Measurements from ENCODE around the gene ROBO1.
"Not testable (repeated sequence)": the region's sequence is repeated elsewhere in the genome, so short reads cannot be mapped to it uniquely, and the experiment has no call there.

ROBO1 gene

DNA sequence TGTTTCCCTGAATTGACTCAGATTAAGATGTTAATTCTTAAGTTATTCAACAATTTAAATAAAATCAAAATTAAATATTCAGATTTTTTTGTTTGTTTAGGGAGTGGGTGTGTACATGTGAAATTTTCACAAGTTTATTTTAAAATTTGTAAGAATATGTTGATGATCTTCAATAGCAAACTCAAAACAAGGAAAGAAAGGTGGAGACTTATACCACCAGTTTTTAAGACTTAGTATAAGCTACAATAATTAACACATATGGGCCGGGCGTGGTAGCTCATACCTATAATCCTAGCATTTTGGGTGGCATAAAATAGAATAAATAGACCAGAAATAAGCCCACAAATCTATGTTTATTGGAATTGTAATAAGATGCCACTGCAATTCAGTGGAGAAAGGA is 1084.5 kb downstream of the ROBO1 start:
- DNase-seq (ENCODE audit: low read depth): no peak

DNA sequence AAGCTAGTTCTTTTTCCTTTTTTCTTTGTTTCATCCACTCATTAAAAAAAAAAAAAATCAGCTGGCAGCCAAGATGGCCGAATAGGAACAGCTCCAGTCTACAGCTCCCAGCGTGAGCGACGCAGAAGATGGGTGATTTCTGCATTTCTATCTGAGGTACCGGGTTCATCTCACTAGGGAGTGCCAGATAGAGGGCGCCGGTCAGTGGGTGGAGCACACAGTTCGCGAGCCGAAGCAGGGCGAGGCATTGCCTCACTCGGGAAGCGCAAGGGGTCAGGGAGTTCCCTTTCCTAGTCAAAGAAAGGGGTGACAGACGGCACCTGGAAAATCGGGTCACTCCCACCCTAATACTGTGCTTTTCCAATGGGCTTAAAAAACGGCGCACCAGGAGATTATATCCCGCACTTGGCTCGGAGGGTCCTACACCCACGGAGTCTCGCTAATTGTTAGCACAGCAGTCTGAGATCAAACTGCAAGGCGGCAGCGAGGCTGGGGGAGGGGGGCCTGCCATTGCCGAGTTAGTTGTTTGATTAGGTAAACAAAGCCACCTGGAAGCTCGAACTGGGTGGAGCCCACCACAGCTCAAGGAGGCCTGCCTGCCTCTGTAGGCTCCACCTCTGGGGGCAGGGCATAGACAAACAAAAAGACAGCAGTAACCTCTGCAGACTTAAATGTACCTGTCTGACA is 1092.5 kb downstream of the ROBO1 start:
- DNase-seq (ENCODE audit: low read depth): not testable (repeated sequence)

DNA sequence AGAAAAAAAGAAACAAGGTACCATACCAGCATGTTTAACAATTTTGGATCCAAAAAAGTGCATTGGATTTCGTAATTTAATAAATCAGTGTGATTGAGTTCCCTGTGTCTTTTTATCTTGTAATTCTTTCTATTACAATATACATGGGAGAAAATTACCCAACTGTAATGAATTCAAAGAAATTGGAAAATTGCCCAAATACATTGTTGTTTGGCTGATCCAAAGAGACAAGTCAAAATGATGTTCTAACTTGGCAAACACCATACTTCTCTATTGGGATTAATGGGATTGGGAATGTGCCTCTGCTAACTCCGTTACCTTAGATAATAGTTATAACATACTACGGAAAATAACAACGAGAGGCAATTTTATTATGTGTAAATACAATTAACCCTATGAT is 1097.1 kb downstream of the ROBO1 start:
- no peak for DNase-seq (ENCODE audit: low read depth)

DNA sequence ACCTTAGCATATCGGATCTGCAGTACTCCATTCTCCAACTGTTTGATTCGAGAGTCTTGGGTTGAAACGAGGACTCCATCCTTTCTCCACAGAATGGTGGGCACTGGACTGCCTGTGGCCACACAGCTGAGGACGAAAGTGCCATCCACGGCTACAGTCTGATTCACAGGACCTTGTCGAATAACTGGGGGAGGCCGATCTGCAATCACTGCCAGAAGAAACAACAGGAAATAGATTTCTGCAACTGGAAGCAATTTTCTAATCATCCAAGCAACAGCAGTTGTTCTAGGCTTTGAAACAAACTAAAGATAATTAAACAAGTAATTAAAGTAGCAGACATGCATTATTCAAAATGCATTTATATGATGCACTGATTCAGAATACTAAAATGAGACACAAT is 1097.7 kb downstream of the ROBO1 start:
- DNase-seq (ENCODE audit: low read depth): no peak

DNA sequence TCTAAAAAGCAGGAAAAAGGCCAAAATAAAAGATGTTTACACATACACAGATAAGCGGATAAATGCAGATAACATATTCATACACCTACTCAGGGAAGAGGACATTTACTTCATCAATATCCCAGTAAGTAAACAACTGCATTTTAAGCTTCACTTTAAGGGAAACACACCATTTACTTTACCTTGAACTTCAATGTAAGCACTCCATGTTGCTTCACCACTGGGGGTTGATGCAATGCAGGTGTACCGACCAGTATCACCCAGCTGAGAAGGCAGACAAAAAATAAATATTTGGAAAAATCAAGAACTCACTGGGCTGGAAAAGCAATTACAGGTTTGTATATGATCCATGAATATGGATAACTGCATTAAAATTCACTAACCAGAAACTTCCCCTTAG is 1099.5 kb downstream of the ROBO1 start:
- no peak for DNase-seq (ENCODE audit: low read depth)

DNA sequence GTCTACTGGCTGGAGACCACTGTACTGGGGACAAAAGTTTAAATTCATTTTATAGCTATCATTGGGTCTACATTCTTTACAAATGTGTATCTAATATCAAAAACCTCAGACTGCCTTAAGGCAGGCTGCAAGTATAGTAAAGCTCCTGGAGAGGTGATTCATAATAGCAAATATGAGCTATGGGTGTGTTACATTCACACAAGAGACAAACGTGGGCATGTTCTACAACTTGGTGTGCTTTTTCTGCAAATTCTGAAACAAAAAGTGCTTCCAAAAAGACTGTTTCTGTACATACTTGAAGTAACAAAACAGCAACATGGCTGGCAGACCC is 1101.4 kb downstream of the ROBO1 start:
- DNase-seq (ENCODE audit: low read depth): no peak

DNA sequence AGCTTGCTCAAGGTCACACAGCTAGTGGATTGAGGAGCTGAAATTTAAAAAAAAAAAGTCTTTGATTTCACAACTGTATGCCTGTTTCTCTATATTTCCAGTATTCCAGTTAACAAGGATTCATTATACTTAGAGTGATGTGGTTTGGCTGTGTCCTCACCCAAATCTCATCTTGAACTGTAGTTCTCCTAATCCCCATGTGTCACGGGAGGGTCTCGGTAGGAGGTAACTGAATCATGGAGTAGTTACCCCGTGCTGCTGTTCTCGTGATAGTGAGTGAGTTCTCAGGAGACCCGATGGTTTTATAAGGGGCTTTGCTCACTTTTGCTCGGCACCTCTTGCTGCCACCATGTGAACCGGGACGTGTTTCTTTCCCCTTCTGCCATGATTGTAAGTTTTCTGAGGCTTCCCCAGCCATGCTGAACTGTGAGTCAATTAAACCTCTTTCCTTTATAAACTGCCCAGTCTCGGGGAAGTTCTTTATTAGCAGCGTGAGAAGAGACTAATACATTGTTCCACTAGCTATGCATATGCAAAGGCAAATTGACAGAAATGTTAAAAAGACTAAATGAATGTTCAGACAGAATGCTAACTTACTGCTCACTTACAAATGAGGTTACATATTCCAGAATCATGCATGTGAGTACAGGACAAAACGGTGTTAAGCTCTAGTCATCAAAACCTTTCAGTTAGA is 1101.9 kb downstream of the ROBO1 start:
- no peak for DNase-seq (ENCODE audit: low read depth)

DNA sequence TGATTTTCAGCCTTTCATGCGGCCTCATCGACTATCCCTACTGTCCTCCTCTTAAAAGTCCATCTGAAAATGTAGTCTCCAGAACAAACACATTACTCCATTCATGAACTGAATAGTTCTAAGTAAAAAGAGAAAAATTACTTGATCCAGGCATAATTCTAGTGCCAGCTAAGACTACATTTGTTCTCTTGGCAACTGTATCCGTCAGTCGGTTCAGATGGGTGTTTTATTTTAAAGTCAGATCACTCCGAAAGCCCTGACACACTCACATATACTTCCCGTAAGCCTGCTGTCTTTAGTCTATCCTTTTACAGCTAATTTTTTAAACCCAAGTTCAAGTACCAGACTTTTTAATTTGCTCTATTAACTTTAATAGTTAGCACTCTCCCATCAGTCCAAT is 1102.7 kb downstream of the ROBO1 start:
- DNase-seq (ENCODE audit: low read depth): no peak

DNA sequence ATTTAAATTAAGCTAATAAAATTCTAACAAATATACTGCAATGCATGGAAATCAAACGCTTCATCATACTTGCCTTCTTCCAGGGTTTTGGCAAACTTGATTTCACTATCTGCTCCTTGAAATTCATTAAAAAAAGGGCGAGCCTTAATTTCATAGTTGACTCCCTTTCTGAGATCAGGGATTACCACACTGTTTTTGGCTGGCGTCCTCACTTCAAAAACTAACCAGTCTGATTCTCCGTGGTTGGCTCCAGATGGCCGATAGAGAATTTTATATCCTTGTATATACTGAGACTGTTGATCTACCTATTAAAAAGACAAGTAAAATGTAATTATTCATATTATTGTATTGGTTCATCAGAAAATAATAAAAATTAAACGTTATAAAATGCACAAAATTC is 1106.8 kb downstream of the ROBO1 start:
- no peak for DNase-seq (ENCODE audit: low read depth)

DNA sequence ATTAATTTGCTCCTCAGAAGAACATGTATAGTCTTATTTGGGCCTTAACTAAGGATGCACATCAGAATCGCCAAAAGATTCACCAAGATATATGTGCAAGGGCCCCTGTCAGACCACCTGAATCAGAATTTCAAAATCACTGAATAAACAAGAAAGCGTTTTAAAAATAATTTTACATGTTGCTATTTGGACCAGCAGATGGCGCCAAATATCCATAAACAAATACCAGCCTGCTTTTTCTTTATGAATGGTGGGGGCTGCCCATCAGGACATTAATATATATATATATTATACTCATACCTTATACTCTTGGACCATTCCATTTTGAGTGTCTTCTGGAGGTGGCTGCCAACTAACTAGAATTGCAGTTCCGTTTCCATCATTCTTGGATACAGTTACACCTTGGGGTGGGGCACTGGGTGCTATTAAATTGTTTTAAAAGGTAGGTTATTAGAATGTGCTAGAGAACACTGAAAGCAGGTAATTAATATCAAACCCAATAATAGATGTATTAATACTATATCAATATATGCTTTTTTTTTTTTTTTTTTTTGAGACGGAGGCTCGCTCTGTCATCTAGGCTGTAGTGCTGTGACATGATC is 1108.3 kb downstream of the ROBO1 start:
- DNase-seq (ENCODE audit: low read depth): no peak

DNA sequence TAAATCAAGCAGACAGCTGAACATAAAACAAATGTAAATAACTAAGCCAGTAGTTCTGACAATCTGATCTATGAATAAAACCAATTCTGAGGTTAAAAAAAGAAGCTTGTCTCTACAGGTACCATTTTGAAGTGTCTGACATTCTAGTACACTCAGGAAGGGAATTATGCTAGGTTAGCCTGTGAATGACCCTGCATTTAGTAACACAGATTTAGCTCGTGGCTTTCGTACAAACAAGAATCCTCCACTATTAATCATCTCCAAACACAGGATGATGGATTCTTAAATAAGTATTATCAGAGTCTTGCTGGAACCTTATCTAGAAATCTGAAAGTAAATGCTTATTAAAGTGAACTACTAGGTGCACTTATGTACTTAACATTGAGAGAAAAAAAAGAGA is 1120.1 kb downstream of the ROBO1 start:
- no peak for DNase-seq (ENCODE audit: low read depth)

DNA sequence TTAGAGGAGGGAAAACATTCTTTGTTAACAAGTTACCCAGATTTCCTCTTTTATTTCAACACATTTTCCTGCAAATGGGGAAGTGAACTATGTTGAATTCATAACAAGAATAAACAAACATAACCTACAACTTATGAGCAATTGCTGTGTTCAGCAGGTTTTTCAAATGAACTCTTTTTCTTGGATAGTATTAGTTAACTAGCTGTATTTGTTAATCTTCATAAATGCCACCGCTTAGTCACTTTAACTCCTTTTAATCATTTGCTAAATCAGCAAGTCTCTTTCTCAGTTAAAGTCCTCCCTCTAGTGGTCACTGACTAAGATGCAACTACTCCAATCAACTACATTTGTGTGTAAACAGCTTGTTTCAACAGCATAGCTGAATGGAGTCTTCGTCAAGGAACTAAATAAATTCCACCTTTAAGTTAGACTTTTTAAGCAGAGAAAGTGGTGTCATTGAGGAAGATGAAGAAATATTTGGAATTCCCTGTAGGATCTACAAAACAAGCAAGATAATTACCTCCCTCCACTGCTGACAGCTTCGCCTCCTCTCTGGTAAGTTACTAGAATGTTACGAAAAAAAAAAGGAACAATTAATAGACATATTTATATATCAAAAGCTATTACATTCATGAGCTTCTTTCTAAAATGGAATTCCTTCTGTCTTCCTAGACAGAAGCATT is 1122.0 kb downstream of the ROBO1 start:
- DNase-seq (ENCODE audit: low read depth): no peak

DNA sequence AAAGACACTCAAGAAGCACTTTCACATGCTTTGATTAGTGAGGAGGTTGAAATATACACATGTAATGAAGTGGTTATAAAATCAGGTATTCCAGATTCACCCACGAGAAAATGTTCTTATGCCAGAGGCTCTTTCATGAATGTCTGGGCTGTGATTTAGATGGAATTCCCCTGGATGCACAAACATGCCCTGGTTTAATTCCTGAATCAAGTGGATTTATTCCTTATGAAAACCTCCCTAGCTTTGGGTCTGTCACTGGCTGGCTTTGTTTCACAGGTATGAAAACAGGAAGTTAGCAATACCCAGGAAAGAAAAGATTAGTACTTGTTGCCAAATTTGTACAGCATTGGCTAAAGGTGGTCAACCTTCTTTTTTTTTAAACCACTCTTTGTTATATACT is 1123.0 kb downstream of the ROBO1 start:
- DNase-seq (ENCODE audit: low read depth): no peak

DNA sequence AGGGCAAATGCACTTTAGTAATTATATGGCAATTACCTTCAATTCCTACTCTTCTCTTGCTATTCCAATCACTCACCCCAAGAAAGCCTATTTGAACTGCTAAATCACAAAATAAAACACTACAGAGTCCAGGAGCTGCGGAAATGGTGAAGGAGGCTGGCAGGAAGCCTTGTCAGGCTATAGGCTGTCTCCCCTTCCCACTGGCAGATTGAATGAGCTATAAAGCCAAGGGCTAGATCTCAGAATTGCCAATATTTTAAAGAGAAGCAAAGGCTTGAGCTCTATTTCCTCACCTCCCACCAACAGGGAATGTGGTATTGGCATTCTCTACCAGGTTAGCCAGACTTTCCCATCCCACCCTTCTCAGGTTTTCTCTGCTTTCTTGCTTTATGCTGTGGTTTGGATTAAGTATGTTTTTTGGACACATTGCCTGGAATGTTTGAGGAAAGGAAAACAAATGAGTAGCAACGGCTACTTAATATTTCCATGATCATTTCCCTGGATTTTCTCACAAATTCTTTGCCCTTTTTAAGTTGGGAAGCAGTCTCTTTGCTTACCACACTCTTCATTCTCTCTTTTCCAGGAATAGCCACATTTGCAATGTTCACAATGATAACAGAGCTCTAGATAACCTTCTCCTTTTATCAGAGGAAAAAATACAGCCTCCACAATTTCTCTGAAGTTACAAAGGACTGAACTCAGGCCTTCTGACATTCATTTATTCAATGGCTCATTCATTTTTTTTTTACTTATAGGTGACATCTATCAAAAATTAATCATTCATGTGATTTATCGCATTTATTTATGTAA is 1125.4 kb downstream of the ROBO1 start:
- no peak for DNase-seq (ENCODE audit: low read depth)

DNA sequence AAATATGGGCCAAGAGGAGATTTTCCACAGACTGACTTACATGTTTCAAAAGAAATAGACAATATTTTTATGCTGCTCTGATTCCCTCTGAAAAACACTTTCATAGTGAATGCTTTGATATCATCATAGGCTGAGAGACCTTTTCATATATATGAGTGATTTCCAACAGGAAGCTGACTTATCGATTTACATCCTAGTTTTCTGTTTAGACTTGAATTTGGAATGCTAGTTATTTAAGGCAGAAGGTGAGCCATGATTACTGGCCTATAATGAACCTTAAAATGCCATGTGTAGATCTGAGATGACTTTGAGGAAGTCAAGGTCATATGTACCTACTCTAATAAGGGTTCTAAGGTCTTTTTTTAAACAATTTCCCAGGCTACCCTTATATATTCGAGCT is 1126.1 kb downstream of the ROBO1 start:
- DNase-seq (ENCODE audit: low read depth): no peak

DNA sequence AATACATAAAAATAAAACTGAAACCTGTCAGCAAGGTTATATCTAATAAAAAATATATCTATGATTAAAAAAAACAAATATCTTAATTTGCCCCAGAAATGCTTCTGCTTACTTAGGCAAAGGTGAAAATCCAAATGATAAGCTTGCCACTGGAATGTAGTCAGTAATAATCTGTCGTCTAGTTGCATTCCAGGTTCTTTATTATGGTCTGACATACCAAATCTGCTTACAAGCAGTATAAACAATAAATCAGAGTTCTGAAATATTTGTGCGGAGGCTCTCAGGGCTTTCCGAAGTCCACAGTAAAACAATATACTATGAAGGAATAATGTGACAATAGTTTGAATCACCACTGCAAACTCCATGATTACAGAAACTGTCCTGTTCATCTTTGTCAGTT is 1133.5 kb downstream of the ROBO1 start:
- DNase-seq (ENCODE audit: low read depth): no peak

DNA sequence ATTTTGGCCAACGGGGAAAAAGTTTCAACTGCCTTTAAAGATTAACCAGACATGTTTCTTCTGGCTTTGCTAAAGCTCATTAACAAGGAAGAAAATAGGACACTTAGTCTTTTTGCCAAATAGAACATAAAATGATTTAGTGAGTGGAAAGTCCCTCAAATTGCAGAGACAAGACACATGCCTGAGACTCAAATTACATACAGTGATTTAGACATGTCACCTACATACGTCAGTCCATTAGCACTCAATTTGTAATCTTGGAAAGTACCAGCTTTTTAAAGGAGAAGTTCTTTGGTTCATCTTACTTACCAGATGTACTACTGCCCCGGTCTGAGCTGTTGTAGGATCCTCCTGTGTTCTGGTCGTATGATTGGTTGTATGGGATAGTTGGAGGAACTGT is 1134.2 kb downstream of the ROBO1 start:
- DNase-seq (ENCODE audit: low read depth): no peak

DNA sequence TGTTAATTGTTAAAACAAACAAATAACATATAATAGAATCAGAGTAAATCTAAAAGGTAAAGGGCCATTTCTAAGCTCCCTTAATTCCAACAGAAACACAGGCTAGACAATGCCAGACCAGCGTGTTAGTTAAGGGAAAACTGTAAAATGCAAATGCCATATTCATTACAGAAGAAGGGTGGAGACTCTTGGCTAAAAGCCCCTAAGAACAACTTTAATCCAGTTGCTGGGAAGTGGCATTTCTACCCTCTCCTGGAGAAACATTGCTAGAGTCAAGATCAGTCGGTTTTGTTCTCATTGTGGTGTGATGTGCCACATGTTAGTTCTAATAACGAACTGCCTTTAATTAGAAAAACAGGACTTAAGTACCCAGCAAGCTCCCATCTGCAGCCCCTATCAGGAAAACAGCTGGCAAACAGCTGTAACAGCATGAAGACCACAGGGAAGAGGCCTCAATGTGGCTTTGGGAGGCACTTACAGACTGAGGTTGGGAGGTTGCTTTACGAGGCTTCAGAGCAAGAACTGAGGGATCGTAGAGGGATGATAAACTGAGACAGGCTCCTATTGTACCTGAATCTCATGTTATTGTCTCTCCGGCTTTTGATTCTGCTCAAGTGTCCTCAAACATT is 1134.8 kb downstream of the ROBO1 start:
- DNase-seq (ENCODE audit: low read depth): no peak

DNA sequence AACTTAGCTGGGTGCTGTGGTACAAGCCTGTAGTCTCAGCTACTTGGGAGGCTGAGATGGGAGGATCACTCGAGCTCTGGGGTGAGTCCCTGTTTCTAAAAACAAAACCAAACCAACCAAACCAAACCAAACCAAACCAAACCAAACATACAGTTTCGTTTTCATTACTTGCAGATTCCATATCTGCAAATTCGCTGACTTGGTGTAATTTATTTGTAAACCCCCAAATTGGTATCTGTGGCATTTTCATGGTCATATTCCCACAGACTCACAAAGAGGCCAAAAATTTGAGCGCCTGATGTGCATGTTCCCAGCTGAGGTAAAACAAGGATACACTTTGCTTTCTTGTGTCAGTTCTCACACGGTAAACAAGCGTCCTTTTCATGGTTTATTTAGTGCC is 1138.3 kb downstream of the ROBO1 start:
- DNase-seq (ENCODE audit: low read depth): no peak

DNA sequence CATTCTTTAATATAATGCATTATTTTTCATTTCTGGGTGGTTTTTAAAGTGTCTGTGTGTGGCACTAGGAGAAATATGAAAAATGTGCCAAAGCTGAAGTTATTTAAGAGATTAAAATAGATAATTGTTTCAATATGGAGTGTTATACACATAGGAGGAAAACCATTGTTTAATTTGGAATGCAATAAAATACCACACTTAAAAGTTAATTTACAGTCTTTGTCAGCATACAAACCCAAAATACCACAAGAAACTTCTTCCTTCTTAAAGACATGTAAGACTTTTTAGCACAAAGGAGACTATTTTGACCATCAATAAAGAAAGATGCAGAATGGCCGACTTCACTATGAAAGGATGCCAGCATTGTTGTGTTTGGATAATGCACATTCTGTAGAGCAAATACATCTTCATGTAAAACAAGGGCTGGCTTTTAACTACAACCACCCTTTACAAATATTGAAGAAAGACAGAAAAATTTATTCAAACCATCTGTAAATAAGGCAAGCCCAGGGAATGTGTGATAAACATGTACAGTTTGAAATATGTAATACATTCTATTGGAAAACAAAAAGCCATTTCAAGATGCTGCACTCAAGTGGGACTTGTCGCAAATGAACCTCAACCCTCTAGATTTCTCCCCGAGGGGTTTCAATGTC is 1146.6 kb downstream of the ROBO1 start:
- DNase-seq (ENCODE audit: low read depth): no peak

DNA sequence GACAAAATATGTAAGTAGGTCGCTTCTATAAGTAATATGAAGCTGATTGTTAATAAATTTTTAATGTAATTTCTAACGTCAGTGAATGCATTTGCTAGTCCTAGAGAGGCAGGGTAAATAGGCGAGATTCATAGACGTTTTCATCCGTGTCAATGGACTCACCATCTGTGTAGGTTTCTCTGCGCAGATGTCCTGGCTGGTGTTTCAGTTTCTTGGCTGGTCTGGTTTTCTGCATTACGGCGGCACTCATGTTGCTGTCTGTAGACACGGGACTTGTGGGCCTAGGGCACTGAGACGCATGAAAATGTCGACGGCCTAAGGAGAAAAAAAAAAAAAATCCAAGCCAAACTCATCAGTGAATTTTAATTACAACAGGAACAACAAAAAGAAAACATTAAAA is 1153.3 kb downstream of the ROBO1 start:
- no peak for DNase-seq (ENCODE audit: low read depth)

Data from stimulated activated CD8-positive, alpha-beta memory T cell treated with anti-CD3 and anti-CD28 coated beads, Interleukin-4, amount 100 ng/mL, for 24 hours (primary cell).